Right renal cortex interstitium (tissue), 3 donors: ENCODE results near the gene ALK. TPM values are rescaled to one million over a fixed set of nuclear protein-coding genes. Genes with fewer than 3 reads are reported as not detected.
A peak's percentile ranks its signal among the peaks of the same experiment; 100 is the strongest.

Source experiments
- DNase-seq, 3 donors: peaks; one replicate each; pipeline ENCODE4 v3.0.0-alpha.2; 2013; ENCODE audit warnings: low read depth in 3 of 3, low spot score in 2 of 3
- polyA plus RNA-seq, 3 donors: library from polyadenylated mRNA; unstranded; fragments of 120-200 nt; gene quantifications; one replicate each; pipeline ENCODE4 v1.2.1, GENCODE V29; 2013; ENCODE audit not compliant: insufficient read length in 3 of 3

Gene ALK
- polyA plus RNA-seq, 3 donors = 0.29 to 0.31 (median 0.29) TPM

DNA sequence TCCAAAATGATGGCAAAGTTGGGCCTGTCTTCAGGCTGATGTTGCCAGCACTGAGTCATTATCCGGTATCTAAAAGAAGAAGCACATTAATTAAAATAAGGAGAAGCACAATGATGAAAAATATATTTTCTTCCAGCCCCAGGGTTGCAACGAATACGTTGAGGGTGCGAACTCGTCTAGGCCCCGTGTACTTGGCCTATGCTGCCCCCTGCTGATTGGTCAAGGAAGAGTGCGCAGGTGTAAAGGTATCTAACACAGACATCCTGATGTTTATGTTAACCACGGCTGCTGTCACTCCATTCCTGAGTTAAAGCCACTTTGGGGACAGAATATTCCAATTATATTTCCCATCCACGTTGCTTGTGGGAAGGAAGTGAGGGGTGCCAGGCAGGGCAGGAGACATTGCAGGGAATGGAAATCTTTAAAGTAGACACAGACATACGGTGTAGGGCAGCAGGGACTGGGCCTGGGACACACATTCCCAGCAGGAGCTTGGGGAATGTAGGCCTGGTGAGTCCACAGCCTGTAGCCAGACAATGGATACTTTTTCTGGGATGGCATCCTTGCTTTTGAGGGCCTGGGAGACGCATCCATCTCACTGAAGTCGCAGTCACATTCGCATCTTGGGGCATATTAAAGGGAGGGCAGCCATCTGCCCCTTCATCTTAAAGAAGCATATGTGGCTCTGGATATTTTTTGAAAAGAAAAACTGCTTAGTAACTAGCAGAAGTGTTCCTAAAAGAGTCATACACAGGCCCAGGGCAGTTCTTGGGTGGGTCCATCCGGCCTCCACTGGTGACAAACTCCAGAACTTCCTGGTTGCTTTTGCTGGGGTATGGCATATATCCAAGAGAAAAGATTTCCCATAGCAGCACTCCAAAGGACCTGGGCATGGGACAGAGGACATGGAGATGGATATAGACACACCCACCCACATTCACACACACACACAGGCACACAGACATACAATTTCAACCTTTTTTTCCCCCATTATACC, 724.3 kb downstream of the ALK start:
- peak; percentile 14 to 46 (median 37) for DNase-seq

DNA sequence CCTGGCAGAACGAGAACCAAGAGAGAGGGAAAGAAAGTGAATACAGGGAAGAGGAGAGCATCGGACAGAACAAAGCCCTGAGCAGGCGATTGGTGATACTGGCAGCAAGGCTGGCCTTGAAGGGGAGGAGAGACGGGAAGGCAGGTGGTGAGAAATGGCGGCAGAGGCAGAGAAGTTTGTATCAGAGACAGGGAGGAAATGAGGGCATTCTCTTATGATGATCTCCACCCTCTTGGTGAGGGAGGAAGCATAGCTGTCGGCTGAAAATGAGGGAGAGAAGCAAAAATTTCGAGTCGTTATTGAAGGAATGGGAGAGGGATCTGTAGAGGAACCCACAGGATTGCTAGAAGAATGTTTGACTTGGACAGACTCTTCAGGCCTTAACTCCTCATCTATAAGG, 725.6 kb downstream of the ALK start:
- DNase-seq = no peak

DNA sequence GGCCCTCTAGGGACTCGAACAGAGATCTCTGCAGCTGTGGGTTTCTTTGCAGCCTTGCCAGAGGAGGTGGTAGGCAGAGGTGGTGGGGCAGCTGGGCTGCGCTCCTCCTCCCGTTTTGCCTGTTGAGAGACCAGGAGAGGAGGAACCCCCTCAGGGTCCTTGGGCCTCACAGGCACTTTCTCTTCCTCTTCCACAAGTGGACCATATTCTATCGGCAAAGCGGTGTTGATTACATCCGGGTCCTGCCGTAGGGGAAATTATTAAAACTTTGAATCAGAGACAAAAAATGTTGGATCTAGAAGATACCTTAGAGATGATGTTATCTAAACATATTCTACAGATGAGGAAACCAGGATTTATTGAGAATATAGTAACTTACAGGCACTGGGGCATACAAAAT, 727.7 kb downstream of the ALK start:
- no peak for DNase-seq

DNA sequence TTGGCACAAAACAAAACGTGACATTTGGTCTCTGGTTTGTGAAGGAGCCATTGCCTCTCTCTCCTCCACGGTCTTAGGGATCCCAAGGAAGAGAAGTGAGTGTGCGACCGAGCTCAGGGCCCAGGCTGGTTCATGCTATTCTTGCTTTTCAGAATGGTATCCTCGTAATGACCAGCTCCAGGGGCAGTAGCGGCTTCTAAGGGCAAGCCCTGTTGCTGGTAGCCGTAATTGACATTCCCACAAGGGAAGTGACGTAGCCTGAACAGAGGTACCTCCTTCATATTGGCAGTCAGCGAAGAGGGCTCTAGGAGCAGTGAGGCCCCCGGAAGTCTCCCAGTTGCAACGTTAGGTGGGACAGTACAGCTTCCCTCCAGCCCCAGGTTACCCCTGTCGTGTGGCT, 728.3 kb downstream of the ALK start:
- no peak for DNase-seq

DNA sequence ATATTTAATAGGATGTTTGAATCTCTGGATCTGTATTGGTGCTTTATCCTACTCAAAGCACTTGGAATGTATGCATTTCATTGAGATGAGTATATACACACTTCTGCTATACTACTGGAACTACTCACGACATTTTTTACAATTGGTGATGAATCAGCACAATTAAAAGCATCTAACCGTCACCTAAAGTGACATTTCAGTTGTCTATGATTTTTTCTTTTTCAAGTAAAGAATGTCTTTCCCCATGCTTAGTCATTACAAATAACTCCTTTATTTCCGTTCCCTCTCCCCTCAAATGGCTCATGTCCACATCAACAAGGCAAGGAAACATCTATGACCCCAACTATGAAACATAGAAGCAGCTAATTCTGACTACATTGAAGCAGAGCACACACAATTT, 728.9 kb downstream of the ALK start:
- DNase-seq = no peak

DNA sequence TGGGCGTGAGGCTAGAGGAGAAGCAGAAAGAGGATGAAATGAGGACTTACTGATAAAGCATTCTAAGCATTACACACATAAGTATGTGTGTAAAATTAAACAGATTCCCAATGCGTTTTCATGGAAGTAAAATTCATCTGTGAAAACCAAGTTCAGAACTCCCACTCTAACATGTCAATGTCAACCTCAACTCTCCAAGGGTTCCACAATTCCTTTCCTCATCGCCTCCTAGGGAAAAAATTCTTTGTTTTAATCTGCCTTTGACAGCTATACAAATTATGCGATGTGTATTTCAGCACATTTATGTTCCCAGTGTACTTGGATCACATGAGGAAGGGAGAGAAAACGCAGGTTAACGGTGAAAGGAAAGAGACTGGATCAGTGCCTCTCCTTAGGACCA, 729.6 kb downstream of the ALK start:
- DNase-seq = no peak

DNA sequence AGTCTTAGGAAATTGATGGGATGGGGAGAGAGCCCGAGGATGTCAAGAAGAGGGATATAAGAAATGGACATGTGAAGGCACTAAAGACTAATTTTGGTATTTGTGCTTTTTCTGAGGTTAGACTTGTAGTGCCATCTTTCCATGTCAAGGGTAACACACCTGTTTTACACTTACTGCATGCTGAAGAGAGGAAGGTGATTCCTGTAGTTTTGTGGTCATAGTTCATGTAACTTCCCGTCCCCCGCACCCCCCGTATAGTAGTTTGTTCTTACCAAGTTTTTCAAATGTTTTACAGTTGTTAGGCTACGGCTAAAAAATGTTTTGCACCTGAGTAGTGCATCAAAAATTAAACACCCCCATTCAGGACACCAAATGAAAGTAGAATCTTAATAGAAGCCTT, 732.3 kb downstream of the ALK start:
- DNase-seq = no peak

DNA sequence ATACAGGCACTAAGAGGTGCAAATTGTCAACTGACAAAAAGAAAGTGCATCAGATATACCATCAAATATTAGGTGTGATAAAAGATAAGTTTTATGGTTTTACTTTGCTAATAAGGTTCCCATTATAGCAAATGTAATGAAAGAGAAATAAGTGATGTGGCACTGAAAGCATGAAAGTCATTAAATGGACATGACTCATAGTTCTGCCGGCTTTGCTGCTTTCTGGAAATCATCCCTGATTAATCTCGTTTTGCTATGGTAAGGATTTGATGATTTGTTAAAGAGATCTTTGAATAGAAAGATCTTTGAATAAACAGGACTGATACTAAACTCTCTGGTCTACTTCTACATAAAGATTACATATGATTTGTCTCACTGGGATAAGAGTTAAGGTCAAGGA, 733.5 kb downstream of the ALK start:
- DNase-seq = no peak

DNA sequence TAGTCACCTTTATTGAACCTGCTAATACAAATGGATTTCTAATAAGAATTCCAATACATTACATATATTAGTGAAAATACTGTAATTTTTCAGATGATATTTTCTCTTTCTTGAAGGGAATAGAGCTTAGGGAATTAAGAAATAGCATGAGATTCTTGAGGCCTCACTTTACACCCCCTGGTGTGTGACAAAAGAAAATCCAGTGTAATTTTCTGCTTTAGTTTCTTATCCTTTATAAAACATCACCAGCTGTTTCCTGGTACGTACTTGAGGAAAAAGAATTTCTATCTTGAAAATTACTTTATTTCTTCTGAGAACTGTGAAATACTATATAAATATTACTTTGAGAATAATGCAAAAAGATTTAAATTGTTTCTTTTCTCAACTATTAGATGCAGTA, 734.6 kb downstream of the ALK start:
- no peak for DNase-seq

DNA sequence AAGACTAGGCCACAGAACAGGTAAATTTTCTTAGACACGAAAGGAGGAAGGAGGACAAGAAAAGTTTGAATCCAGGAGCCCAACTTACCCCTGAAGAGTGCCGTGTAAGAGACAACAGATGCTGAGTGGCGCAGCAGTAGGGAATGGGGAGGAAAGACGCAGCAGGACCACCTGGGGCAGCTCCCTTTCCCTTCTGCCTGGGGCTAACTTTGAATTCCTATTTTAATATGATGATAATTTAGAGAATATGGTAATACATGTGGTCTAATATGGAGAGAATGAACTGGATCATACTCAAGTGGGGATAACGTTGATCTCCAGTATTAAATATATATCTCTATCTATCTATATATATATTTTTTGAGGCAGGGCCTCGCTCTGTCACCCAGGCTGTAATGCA, 736.9 kb downstream of the ALK start:
- no peak for DNase-seq

DNA sequence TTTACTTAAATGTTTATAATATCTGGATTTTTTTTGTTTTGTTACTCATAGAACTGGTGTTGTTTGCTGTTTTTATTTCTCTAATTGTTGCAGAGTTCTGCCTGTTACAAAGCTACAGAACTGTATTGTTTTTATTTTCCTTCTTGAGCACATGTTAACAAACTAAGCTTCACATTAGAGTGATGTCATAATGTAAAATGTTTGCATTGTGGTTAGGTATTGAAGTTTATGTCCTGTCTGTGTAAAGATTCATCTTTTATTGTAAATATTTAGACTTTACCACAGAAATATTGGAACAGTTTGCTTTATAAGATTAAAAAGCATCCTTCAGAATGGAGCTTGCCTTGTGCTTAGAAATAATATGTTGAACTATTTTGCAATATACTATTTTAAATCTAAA, 738.5 kb downstream of the ALK start:
- no peak for DNase-seq

DNA sequence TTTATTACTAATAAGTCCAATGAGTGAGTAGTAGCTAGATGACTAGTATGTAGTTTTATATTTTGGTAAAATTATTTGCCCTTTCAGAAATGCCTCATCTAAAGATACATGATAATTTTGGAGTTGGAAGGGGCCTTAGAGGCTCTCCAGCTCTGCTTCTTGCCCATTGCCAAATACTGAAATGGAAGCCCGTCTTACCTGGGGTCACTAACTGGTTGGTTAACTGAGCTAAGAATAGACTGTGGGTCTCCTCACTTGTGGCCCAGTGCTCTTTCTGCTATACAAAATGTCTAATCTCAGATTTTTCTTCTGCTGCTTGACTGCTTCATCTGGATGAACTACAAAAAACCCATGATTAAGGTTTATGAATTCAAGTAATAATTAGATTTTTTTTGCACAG, 739.1 kb downstream of the ALK start:
- DNase-seq = no peak

DNA sequence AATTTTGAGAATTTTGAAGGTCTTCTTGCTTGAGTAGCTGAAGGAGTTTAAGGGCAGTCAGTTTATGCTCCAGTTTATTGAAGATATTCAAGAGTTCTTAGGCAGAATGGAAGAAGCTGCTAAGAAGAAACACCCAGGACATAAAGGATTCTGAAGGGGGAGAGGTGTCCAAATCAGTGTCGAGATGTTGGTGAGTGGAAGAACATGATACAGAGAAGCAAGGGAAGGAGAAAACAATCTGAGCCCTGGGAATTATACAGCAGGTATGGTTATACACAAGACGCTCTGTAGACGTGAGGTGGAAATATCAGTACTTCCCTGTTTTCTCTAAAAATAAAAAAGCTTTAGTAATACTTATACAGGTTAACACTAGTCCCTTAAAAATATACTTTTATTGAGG, 746.0 kb downstream of the ALK start:
- DNase-seq = no peak

DNA sequence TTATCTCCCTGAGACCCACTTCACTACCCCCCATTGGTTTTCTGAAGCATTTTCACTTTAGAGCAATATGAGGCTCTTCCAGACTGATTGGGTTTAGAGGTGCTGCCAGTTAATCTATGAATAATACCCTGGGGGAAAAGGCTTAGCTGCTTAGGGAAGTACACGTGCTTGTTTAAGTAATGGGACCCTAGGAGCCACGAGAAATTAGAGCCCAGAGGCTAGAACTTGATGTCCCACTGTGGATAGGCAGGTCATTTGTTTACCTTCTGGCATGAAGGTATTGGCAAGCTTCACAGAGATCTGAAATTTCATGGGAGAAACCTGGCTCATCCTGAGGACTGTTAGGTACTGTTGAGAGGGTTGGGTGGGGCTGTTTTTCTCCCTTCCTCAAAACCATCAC, 746.4 kb downstream of the ALK start:
- DNase-seq = no peak

DNA sequence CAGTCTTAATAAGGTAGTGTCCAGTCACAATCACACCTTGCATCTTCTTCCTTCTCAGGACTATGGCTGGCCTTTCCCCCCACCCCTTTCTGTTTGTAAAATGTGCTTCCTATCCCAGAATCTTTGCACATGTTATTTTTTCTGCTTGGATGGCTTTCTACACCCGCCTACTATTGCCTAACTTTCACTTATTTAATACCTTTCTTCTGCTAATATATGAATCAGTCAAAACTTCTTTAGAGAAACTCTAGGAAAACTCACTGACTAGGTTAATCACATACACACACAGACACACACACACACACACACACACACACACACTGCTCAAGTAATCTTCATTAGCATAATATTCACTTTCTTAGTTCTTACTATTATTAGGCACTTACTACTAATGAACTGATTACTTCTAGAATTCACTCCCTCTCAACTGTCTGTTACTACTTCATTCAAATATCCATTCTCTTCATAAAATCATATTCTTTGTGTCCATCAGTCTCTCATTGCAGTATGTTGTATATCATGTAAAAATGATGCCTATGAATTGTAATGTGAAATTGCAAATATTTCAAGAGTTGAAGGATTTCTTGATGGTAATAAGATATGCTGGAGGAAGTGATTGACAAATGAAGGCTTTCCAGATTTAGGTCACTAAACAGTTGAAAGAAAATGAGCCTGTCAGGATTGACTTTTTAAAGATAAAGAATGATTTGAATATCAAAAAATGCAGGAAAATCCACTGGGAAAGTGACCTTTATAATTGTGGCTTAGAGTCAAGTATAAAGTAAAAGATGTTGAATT, 754.9 kb downstream of the ALK start:
- no peak for DNase-seq

DNA sequence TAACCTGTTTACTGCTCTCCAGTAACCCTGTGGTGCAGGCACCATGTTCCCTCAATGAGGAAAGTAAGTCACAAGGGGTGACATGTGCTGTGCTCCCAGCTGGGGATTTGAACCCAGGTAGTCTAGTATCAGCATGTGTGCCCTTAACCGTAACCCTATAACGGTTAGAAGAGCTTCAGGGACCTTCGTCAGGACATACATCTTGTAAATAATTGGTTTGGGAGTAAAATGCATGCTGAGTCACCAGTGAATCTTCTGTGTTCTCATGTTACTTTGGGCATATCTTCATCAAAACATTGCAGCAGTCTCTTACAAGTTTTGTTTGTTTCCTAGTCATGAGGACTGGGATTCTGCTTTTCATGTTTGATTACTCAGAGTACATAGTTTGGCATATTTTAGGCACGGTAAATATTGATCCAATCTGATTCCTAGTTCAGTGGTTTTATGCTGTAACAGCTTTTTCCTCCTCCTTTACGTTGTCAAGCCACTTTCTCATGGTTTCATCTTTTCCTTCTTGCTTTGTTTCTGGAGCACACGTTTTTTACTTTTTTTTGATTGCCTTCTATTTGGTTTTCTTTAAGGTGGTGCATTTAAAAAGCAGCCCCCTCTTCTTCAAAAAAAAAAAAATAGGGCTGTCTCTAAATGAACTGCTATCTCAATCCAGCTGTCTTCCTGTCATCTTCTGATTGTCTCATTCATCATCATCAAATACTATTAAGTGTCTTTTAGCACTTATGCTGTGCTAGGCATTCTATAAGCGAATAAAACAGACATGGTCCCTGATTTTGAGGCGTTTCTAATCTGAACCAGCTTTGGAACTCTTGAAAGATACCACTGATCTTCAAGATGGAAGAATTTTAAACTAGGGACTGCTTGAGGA, 755.8 kb downstream of the ALK start:
- DNase-seq = peak in 2 of 3 donors; percentile 1 to 12

DNA sequence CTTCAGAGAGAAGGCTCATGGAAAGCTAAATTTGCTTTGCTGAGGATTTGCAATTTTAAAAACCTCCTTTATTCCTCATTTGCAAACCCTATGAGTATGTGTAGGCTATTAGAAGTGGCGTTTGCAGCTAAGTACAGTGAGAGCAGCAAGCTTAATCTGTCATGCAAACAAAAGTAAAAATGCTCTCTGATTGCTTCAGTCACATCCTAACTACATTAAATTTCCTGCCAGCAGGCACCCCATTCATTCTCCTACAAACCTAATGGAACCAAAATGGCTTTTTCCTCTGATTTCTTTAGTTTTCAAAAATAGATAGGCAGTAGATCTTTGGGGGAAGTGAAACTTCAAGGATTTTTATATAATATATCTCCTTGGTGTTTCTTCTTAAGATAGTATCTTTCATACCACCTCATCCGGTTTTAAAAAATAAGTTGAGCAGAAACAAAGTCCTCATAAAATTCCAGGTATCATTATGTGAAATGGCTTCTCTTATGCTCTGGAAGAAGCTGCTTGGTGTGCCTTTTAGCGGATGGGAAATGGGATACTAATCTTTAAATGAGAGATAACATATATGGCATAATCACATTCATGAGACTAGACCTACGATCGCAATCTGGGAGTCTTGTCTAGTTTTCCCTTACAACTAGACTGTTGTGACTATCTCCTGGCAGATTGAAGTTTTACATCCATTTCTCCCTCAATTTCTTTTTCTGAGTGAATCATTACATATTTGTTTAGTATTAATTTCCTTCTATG, 757.1 kb downstream of the ALK start:
- DNase-seq = no peak

DNA sequence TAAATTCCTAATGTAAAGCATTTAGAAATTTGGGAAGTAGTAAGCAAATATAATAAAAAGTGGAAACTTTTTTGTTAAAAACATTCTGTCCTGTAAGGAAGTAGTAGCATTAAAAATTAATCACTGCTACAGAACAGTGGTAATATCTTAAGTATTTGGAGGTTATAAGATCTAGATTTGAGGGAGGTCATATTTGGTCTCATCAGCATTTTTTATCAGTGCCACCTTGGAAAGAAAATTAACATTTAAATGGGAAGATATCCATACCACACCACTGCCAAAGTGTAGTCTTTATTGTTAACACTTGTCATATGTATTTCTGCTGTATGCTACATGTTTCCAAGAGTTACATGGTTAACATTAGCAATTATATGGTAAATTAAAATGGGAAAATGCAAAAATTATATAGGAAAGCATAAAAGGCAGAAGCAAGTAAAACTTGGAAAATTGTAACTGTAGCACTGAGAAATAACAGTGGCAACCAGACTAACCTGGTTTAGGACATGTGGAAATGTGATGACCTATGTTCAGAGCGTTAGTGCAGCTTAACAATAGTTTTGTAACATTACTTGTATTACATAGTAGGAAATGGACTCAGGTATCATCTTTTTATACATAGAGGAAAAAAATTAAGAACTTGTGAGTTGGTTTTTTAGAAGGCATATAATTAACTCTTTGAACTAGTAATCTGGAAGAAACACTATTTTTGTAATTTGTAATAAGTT, 759.0 kb downstream of the ALK start:
- DNase-seq = no peak

DNA sequence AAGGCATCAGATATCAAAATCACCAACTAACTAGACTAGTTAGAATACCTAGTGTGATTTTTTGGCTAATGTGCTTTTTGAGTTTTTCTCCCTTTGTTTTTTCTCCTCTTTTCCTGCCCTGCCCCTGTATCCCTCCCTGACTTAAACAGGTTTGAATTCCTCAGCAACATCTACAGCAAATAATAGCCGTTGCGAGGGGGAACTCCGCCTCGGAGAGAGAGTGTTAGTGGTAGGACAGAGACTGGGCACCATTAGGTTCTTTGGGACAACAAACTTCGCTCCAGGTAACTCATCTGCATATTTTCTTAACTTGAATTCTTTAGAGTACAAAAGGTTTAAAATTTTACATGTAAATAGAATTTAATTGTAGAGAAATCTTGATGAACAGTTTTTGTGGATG, 761.2 kb downstream of the ALK start:
- no peak for DNase-seq
